Sciatic nerve (tissue), 2 donors: ENCODE measurements around the gene CCDC185. TPM values are rescaled to one million over a fixed set of nuclear protein-coding genes. Genes with fewer than 3 reads are reported as not detected.
"Not testable (repeated sequence)": the region's sequence is repeated elsewhere in the genome, so short reads cannot be mapped to it uniquely, and the experiment has no call there.

Experiments
- ATAC-seq: fragments of 200-7000 bp; cut with Tn5 transposase; one replicate; pipeline ENCODE4 v1.9.1; 2020; ENCODE audit warnings: mild to moderate bottlenecking, moderate library complexity
- DNase-seq: peaks from one replicate; pipeline ENCODE4 v3.0.0-alpha.2; 2020; ENCODE audit warnings: low spot score
- intact Hi-C: fragments of 100-400 bp; cut with DNase I; formaldehyde crosslinking; loops from one replicate; pipeline ENCODE4 v1.14.2; 2022
- total RNA-seq: library from RNA; stranded (reverse); fragmentation: NEBNext Ultra II Directional; extraction: Animal tissue kit (Norgen Biotek cat#: 25700); gene quantifications from one replicate; pipeline ENCODE4 v1.2.1, GENCODE V29; 2021
- donor health status: DM: no; HTN: no; CAD: no.
- donor health status: DM: no; HTN: no; CAD: no.

The CCDC185 gene
- total RNA-seq, 1 donor from 2014 or later, result not detected

GRCh38 chr1:223386013-223386412 lies 7.2 kb upstream of the CCDC185 start:
- intact Hi-C loops, result no loop called here
- DNase-seq (no peak), ATAC-seq (no peak)

DNA sequence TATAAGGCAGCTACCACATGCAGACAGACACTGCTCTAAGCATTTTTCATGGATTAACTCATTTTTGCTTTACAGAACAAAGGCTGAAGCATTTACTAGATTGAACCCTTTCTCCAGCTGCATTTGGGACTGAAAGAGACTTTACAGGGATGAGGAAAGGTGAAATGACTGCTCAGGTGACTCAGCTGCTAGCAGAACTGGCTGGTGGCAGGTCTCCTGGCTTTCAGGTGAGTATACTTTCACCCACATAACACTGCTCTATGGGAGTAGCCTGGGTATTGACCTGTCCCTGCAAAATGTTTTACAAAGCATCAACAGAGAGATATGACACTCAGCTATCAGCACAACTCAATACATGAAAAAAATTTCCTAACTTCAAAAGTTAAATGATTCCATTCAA lies 2.6 kb upstream of the CCDC185 start:
- no peak for ATAC-seq
- DNase-seq, result no peak
- intact Hi-C loops, result no loop called here

DNA sequence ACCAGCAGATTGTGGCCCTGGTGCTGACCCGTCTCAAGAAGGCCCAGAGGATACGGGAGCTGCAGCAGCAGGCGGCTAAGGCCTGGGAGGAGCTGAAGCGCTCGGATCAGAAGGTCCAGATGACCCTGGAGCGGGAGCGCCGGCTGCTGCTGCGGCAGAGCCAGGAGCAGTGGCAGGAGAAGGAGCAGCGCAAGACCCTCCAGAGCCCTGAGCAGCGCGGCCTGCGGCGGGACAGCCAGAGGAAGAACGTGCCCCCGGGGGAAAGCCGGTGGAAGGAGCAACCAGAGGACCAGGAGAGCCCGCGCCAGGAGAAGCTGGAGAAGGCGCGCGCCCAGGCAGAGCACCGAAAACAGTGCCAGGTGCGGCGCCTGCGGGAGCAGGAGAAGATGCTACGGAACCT lies 1.0 kb downstream of the CCDC185 start:
- intact Hi-C loops, result no loop called here
- ATAC-seq (no peak), DNase-seq (no peak)

GRCh38 chr1:223394706-223395105 lies 1.5 kb downstream of the CCDC185 start:
- intact Hi-C loops, result no loop called here
- DNase-seq (no peak), ATAC-seq (no peak)

- DNase-seq, ATAC-seq, intact Hi-C loops: not testable (repeated sequence)
Observed at GRCh38 chr1:223399393-223399792, 6.2 kb downstream of the CCDC185 start.

DNA sequence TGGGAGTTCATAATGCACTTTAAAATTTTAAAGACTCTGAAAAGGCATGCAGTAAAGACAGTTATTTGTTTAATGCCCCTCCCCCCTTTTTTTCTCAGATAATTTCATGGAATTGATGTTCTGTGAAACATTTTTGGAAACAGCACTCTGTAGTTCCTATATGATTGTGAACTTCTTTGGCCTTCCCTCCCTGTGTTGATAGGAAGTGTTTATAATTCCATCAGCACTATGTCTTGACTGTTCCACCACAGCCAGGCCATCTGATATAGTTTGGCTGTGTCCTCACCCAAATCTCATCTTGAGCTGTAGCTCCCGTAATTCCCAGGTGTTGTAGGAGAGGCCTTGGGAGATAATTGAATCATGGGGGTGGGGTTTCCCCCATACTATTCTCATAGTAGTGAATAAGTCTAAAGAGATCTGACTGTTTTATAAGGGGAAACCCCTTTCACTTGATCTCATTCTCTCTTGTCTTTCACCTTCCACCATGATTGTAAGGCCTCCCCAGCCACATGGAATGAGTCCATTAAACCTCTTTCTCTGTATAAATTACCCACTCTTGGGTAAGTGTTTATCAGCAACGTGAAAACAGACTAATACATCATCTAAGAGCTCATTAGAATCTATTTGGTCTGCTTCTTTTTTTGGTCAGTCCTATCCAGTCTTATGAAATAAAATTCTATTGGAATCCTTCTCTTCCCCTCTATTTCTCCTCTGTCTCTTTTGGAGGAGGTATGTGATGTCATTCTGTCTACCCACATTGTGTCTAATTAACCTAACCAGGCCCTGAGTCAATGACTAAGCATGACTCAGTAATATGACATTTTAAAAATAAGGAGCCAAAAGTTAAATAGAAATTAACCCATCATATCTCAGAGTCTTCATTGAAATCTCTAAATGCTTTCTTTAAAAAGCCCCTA lies 8.9 kb downstream of the CCDC185 start:
- intact Hi-C loops, result no loop called here
- ATAC-seq (no peak), DNase-seq (no peak)

- intact Hi-C loops, result no loop called here
- no peak for ATAC-seq
- DNase-seq, result no peak
Observed at GRCh38 chr1:223402790-223403142, 9.6 kb downstream of the CCDC185 start.

GRCh38 chr1:223403184-223403815 lies 10.1 kb downstream of the CCDC185 start:
- intact Hi-C loops, result no loop called here
- no peak for DNase-seq
- ATAC-seq, result no peak

DNA sequence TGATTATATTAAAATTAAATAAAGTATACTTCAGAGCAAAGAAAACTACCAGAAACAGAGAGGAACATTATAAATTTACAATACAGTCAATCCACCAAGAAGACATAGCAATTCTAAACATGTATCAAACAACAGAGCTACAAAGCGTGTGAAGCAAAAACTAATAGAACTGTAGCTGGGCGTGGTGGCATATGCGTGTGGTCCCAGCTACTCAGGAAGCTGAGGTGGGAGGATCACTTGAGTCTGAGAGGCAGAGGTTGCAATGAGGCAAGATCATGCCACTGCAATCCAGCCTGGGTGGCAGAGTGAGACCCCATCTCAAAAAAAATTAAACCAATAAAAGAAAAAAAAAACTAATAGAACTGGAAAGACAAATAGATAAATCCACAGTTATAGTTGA lies 12.3 kb downstream of the CCDC185 start:
- no peak for ATAC-seq
- intact Hi-C loops, result no loop called here
- DNase-seq, result no peak

DNA sequence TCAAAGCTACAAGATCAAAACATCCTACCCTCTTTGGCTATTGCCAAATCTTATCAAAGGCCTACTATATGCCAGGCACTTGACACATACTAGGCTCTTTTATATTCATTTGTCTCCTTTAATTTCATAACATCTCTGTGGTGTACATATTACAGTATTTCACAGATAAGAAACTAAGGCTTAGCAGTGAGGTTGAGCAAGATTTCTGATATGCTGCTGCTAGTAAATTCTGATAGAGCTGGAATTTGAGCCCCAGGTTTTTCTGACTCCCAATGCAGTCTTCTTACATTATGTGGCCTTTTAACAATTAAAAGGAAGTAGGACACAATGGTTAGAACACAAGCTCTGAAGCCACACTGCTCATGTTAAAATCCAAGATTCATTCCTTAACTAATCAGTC lies 16.8 kb downstream of the CCDC185 start:
- intact Hi-C loops, result no loop called here
- ATAC-seq (no peak), DNase-seq (no peak)

DNA sequence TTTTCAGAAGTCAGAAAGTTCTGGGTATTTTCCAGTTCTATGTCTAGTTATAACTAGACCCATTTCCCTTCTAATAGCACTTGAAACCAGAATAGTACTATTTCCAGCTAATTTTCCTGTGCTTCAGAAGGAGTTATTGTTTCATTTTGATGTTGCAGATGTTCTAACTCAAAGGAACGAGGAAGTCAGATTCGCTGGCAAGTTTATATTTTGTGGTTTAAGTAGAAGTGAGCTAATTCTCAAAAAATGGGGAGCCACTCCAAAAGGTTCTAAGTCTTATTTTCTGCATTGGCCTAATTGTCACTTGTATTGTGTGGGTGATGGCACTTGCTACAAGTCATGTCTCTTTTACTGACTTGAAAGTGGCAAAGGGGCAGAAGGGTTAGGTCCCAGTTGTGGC lies 18.1 kb downstream of the CCDC185 start:
- intact Hi-C loops, result no loop called here
- DNase-seq (no peak), ATAC-seq (no peak)

- DNase-seq, result no peak
- intact Hi-C loops, result no loop called here
- no peak for ATAC-seq
Observed at GRCh38 chr1:223411710-223412109, 18.5 kb downstream of the CCDC185 start.

DNA sequence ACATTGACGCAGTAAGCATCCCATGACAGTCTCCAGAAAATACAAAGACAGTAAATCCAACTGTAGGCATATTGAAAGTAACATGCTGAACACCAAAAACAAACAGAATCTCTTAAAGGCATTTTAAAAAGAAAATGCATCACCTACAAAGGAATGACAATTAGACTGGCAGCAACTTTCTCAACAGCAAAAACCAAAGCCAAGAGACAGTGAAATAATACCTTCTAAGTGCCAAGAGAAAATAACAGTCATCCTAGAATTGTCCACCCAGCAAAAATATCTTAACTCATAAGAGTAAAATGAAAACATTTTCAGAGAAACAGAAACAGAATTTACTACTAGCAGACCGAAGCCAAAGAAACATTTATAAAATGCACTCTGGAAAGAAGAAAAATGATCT lies 20.0 kb downstream of the CCDC185 start:
- no peak for ATAC-seq
- no peak for DNase-seq
- intact Hi-C loops, result no loop called here

DNA sequence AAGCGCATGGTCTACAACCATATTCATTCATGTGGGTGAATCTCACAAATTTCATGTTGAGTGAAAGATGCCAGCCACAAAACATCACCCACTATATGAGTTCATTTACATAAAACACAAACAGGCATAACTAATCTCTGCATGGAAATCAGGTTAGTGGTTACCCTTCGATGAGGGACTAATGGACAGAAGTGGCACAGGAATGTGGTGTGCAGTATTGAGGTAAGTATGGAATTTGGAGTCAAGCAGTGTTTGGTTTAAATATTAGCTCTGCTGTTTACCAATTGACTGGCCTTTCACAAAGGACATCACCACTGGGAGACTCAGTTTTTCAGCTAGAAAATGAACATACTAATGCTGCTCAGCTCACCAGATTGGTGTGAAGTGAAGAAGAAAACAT lies 24.2 kb downstream of the CCDC185 start:
- DNase-seq (no peak), ATAC-seq (no peak)
- intact Hi-C loops, result no loop called here

DNA sequence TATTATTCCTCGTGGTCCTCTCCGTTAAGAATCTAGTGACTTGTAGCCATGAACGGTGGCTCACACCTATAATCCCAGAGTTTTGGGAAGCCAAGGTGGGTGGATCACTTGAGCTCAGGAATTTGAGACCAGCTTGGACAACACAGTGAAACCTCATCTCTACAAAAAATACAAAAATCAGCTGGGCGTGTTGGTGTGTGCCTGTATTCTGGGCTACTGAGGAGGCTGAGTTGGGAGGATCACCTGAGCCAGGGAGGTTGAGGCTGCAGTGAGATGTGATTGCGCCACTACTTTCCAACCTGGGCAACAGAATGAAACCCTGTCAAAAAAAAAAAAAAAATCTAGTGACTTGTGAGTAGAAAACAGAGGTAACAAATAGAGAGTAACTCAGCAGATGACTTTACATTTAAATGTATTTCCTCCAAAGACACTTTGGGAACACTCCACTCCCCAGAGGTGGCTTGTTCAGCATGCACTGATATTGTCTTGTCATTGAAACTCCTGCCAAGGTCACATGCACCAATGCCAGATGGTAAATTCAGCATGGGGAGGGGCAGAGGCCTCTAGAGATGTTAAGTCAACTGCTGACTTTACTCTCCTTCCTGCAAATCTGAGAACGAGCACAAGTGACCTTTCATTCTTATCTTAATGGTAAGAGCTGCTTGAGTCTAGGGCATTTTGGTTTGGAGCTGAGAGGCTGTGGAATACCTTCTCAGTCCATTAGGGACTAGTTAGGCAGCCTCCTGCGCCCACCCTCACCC lies 24.9 kb downstream of the CCDC185 start:
- no peak for ATAC-seq
- no peak for DNase-seq
- intact Hi-C loops, result no loop called here

DNA sequence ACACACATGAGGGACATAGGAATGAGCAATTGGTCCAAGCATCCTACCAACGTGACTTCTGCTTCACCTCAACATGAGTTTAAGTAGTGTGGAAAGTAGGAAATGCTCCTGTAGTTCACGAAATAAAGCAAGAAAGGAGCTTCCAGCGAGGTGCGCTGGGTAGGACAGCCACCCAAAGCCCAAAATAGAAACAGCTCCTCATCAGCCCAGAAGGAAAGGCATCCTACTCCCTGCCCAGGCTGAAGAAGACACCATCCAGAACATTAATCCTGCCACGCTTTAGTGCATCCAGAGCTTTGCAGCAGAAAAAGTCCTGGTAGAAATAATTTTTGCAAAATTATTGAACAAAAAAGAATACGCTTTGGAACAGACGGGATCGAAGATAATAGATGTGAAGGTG lies 25.9 kb downstream of the CCDC185 start:
- intact Hi-C loops, result no loop called here
- no peak for ATAC-seq
- no peak for DNase-seq

DNA sequence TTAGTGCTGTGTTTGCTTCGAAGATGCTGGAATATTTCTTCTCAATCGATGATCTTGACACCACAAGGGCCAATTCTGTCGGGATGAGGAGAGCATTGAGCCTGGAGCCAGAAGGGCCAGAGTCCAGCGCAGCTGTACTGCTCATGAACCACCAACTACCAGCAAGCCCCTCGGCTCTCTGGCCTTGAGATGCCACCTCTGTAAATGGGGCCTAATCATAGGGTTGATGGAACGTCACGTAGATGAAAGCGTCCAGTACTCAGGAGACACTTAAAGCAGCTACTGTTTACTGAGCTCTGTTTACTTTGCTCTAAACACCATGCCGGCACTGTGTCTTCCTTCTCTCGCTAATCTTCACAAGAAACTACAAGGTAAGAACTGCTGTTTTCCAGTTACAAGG lies 26.3 kb downstream of the CCDC185 start:
- ATAC-seq, result no peak
- no peak for DNase-seq
- intact Hi-C loops, result no loop called here

- intact Hi-C loops, result no loop called here
- DNase-seq (no peak), ATAC-seq (no peak)
Observed at GRCh38 chr1:223421025-223421424, 27.8 kb downstream of the CCDC185 start.

GRCh38 chr1:223421676-223422075 lies 28.5 kb downstream of the CCDC185 start:
- no peak for DNase-seq
- ATAC-seq, result no peak
- intact Hi-C loops, result no loop called here

DNA sequence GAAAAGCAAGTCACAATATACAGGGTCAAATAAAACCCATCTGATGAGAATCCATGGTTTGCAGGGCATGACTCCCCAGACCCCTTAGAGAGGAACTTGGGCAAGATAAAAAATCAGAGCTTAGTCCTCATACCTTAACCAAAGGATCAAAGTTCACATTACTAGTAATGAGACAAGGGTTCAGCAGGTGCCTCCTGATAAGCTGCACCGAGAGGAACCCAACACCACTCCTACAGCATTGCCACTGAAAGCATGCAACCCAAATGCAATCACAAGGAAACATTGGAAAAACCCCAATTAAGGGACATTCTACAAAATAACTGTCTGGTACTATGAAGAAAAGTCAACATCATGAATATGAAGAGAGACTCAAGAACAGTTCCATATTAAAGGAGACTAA lies 29.7 kb downstream of the CCDC185 start:
- ATAC-seq, result no peak
- DNase-seq, result no peak
- intact Hi-C loops, result no loop called here
